Fibroblast of the aortic adventitia (primary cell): ENCODE measurements around the gene SERPINH1. TPM values are rescaled to one million over a fixed set of nuclear protein-coding genes. Genes with fewer than 3 reads are reported as not detected.

Experiments
- DNase-seq: peaks from one replicate; pipeline ENCODE4 v3.0.0-alpha.2; 2010; ENCODE audit warnings: low read depth
- H3K4me3 ChIP-seq: 2 replicates; pipeline ENCODE4 v1.5.1; 2011; ENCODE audit warnings: low read depth, mild to moderate bottlenecking, control low read depth, low read length, moderate library complexity
- CTCF ChIP-seq: IDR thresholded peaks from 2 replicates; pipeline ENCODE4 v1.5.1; 2011; ENCODE audit warnings: mild to moderate bottlenecking, low read length, control low read depth, inconsistent platforms; ENCODE audit not compliant: insufficient read depth
- total RNA-seq: library from RNA; depleted of rRNA; stranded (reverse); fragments of >200 nt; gene quantifications from 2 replicates; pipeline ENCODE4 v1.2.3, GENCODE V29; 2012; ENCODE audit warnings: low replicate concordance

SERPINH1 gene
- total RNA-seq, 1 donor, result 497 TPM

GRCh38 chr11:75524665-75525432 is 37.2 kb upstream of the SERPINH1 start:
- peak overlapping the region; percentile 88 for H3K4me3 ChIP-seq
- TF ChIP-seq CTCF, result no peak
- DNase-seq, result no peak

GRCh38 chr11:75525433-75526191 is 36.4 kb upstream of the SERPINH1 start, which contains the start of gene GDPD5:
Gene GDPD5 (minus strand): TSS chr11:75525941. CDS start chr11:75477735, 48,206 bp downstream.
- peak within 1 kb of the TSS; percentile 88 for H3K4me3 ChIP-seq
- peak; percentile 41 for TF ChIP-seq CTCF
- DNase-seq, result peak; percentile 65

GRCh38 chr11:75526192-75526541 is 35.9 kb upstream of the SERPINH1 start:
- peak overlapping the region; percentile 74 for H3K4me3 ChIP-seq
- no peak for DNase-seq
- TF ChIP-seq CTCF, result no peak

- DNase-seq, result no peak
- no peak for TF ChIP-seq CTCF
Measured at GRCh38 chr11:75527130-75527529, 34.9 kb upstream of the SERPINH1 start.

GRCh38 chr11:75527938-75528735 is 33.9 kb upstream of the SERPINH1 start:
- H3K4me3 ChIP-seq, result no peak overlapping the region
- no peak for TF ChIP-seq CTCF
- DNase-seq, result no peak

More at GRCh38 chr11:75527130-75527529, 34.9 kb upstream of the SERPINH1 start:
- H3K4me3 ChIP-seq, result no peak overlapping the region

- TF ChIP-seq CTCF, result no peak
- DNase-seq, result no peak
- no peak overlapping the region for H3K4me3 ChIP-seq
Measured at GRCh38 chr11:75530577-75530976, 31.5 kb upstream of the SERPINH1 start.
